GM18499 (cell line): Measurements from ENCODE around the gene TRAF3IP1.

ENCODE experiments used
- ATAC-seq: cut with Tn5 transposase; IDR thresholded peaks from one replicate; pipeline ENCODE4 v1.9.1; 2021; ENCODE audit warnings: moderate number of reproducible peaks; ENCODE audit not compliant: insufficient read depth, unreplicated experiment

TRAF3IP1 gene

GRCh38 chr2:238376884-238377391 is 56.6 kb downstream of the TRAF3IP1 start:
- no peak for ATAC-seq

DNA sequence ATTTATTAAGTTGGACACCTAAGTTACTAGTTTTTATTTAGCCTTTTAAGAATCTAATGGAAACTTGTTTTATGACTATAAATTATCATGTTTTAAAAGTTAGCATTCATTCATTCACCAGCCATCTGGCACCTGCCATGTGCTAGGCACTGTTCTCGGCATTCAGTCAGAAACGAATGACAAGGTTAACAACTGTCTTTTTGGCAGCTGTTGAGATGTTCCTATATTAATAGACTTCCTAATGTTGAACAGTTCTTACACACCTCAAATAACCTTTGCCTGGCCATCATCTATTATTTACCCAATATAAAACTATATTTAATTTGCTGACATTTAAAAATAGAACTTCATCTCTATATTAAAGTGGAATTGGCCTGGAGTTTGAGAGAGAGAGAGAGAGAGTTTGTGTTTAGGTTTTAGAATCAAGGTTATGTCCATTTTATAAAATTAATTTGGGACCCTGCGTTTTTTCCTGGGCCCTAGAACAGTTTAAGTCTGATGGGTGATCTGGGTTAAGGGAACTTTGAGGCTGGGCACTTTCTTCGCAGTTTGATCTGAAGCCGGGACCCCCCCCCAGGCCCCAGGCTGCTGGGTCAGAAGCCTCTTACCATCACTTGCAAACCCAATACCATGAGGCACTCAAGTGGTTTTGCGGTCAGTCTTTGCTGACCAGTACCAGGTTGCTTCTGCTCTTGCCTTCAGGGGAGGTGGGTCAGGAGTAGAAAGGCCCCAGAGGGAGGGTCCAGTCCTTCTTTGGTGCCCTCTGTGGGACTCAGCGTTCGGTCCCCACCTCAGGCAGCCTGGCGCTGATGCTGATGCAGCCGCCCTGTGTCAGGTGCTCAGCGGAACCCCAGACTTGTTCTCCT is 58.1 kb downstream of the TRAF3IP1 start:
- ATAC-seq: no peak

DNA sequence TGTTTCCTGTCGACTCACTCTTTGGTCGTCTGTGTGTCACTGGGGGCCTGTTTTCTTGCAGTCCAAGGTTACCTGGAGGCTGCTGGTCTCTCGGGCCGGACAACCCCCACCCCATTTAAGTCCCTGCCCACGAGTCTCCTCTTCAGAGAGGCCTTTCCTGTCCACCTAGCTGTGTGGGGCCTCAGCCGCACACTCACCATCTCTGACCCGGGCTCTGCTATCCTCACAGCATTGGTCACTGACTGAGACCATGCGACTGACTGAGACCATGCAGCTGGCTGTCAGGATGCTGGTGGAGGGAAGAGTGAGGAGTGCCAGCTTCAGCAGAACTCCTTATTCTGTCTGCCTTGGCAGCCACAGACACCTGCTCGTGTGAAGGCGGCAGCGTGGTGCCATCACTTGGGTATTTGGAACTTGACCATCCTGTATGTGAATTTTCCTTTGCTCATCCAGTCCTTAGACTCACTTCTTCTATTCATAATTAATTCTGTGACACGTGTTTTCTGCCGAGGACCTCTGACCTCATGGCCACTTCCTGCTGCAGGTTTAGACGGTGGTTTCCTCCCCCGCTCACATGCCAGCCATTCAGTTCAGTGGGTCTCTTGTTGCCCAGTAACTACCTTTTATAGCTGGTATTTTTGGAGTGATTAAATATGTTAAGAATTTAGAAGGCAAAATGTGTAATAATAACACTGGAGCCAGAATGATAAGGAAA is 58.9 kb downstream of the TRAF3IP1 start:
- ATAC-seq: no peak

GRCh38 chr2:238380336-238380735 is 60.0 kb downstream of the TRAF3IP1 start:
- ATAC-seq: no peak

DNA sequence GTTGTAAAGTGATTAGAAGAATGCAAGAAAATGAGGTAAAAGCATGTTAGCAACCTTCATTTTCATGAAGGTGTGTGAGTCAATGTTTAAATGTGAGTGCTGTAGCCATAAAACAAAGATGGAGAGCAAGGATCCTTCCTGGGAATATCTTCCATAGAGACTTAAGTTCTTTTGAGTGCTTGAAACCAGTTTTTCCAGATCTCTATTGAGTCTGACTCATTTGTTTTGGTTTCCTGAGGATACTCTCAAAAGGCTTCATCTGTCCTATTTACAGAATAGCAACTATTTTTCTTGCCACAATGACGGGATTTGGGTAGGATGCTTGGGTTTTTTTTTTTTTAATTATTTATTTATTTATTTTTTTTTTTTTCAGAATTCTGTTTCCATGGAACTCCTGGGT is 60.5 kb downstream of the TRAF3IP1 start:
- no peak for ATAC-seq

GRCh38 chr2:238381341-238382115 is 61.2 kb downstream of the TRAF3IP1 start:
- no peak for ATAC-seq

DNA sequence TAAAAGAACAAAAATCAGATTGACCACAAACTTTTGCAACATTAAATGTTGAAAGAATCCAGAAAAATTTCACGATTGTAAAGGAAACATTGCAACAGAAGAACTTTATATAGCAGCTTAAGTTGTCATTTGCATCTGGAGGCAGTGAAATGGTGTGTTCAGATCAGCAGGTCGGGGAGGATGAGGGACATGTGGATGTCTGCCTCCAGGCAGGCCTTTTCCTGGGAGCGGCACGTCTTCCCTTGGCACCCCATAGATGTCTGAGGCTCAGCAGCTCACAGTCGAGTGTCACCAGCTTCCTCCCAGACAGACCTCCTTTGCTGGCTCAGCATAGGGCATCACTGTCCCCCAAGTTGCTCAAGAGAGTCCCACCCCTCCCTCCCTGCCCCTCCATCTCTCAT is 62.1 kb downstream of the TRAF3IP1 start:
- no peak for ATAC-seq

DNA sequence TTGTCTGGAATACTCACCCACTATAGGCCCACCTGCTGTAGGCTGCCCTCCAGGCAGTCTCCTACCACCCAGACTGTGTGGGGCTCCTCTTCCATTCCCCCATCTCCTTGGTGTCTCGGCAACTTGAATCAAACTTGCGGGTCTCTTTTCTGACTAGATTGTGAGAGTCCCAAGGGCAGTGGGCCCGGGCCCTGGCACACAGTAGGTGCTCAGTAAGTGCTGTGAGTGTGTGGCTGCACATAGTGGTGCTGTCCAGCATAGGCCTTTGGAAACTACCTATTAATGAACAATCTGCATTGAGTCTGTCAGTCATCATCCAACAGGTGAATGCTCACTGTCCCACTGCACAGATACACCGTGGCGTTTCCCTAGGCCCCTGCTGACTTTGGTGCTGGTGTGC is 62.8 kb downstream of the TRAF3IP1 start:
- ATAC-seq: no peak

DNA sequence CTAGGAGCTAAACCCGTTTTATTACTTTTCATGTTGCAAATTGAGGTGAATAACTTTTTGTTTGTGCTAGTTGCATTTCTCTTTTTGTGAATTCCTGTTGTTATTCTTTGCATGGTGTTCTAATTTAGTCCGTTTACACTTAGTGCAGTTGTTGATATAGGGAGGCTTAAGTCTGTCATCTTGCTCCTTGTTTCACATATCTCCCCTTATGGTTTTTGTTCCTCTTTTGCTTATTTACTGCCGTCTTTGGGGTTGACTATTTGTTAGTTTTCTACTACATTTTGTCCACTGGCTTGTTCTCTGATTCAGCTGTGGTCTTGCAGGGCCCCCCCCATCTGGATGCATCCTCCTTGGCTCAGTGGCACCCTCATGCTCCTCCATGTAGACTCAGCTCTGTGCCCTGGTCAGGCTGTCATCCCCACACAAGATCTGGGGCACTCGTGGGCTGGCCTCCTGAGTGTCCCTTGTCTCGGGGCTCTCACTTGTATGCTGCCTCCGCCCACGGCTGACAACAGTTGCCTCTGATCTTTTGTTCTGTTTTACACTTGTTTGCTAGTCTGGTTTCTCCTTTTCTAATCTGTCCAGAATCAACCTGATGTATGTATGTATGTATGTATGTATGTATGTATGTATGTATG is 63.5 kb downstream of the TRAF3IP1 start:
- ATAC-seq: no peak

- no peak for ATAC-seq
Measured at GRCh38 chr2:238387332-238387731, 67.0 kb downstream of the TRAF3IP1 start.

- ATAC-seq: no peak
Measured at GRCh38 chr2:238388794-238389193, 68.5 kb downstream of the TRAF3IP1 start.

GRCh38 chr2:238389988-238390589 is 69.8 kb downstream of the TRAF3IP1 start:
- ATAC-seq: no peak

DNA sequence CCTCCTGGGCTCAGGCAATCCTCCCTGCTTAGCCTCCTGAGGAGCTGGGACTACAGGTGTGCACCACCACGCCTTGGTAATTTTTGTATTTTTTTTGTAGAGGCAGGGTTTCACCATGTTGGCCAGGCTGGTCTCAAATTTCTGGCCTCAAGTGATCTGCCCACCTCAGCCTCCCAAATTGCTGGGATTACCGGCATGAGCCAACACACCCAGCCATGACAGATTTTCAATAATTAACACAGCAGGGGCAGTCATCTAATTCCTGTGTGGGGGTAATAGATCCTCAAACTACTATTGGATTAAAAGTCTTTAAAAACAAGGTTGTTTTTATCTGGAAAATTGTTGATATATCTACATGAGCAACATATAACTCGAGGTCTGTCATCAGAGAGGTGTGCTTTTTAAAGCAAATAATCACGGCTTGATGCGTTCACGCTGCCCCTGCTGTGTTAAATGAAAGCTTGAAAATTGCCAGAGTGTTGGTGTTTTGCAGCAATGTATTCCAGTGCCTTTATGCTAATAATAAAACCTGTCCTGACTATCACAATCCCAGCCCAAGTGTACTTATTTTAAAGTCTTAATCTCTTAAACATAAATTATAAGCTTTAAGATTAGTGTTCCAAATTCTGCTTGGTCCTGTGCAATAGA is 70.8 kb downstream of the TRAF3IP1 start:
- ATAC-seq: no peak

DNA sequence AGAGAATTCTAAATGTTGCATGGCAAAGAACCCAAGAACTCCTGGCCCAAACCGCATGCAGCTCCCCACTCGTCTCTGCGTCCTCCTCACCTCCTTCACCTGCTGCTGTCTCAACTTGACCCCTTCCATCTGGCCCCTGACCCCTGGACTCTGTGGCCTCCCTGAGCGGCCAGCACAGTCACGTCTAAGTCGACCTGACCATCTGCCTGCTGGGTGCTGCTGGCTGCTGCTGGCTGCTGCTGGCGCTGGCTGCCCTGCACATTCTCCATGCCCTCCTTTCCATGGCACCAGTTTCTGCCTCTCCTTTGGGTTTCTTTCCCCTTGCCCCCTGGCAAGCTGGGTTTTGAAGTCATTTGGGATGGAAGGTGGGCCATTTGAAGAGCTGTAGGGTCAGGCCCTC is 76.3 kb downstream of the TRAF3IP1 start:
- no peak for ATAC-seq

- no peak for ATAC-seq
Measured at GRCh38 chr2:238397356-238397755, 77.0 kb downstream of the TRAF3IP1 start.

DNA sequence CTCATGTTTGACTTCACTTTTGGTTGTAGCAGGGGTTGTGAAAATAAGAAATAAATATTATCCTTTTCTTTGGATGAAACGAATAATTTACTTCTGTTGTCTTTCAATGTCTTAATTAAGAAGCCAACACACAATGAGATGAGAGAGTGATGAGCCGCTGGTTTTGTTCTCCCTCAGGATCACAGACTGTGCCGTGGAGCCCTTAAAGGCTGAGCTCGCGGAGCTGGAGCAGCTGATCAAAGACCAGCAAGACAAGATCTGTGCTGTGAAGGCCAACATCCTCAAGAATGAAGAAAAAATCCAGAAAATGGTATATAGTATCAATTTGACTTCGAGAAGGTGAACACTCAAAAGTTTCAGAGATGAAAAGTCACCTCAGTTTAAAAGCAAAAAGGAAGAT is 78.3 kb downstream of the TRAF3IP1 start:
- ATAC-seq: no peak

- ATAC-seq: no peak
Measured at GRCh38 chr2:238399094-238399493, 78.8 kb downstream of the TRAF3IP1 start.

DNA sequence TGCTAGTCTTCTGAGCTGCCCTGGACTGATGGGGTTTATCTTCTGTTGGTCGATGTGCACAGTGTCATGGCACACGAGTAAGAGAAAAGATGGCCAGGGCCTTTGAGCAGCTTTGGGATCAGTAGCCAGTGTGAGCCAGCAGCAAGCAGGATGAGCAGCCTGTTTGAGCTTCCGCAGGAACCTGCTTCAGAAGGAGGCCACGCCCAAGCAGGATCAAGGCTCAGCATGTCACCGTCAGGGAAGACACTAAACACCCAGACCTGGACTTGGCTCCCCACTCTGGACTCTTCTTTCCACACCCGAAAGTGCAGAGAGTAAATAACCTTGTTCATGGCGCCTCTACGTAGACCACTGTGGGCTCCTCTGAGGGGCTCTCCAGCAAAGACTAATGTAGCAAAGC is 81.2 kb downstream of the TRAF3IP1 start:
- no peak for ATAC-seq

- no peak for ATAC-seq
Measured at GRCh38 chr2:238403632-238404405, 83.5 kb downstream of the TRAF3IP1 start.
